Measurements from ENCODE around the gene RARS1.
A peak's percentile ranks its signal among the peaks of the same experiment; 100 is the strongest.
"Not testable (repeated sequence)": the region's sequence is repeated elsewhere in the genome, so short reads cannot be mapped to it uniquely, and the experiment has no call there.

The RARS1 gene

GRCh38 chr5:168482361-168482760, 3.9 kb upstream of the RARS1 start:
- no peak for DNase-seq

GRCh38 chr5:168489059-168489458, 2.8 kb downstream of the RARS1 start:
- no peak for DNase-seq

GRCh38 chr5:168494057-168494555, 7.8 kb downstream of the RARS1 start:
- no peak for DNase-seq

GRCh38 chr5:168502563-168503237, 16.4 kb downstream of the RARS1 start:
- no peak for DNase-seq

GRCh38 chr5:168513861-168514428, 27.7 kb downstream of the RARS1 start:
- DNase-seq = peak in 1 of 2 experiments; percentile 19

GRCh38 chr5:168525856-168526255, 39.6 kb downstream of the RARS1 start:
- DNase-seq = no peak

- no peak for DNase-seq
Measured at GRCh38 chr5:168527756-168528295, 41.6 kb downstream of the RARS1 start.

GRCh38 chr5:168528521-168529373, 42.5 kb downstream of the RARS1 start, which contains the start of gene FBLL1:
Gene FBLL1 (plus strand): TSS chr5:168529305. CDS start chr5:168529505, 200 bp downstream.
- DNase-seq = no peak

GRCh38 chr5:168529374-168530234, 43.3 kb downstream of the RARS1 start:
- no peak for DNase-seq

GRCh38 chr5:168530621-168531150, 44.4 kb downstream of the RARS1 start:
- no peak for DNase-seq

GRCh38 chr5:168531191-168531590, 44.9 kb downstream of the RARS1 start:
- DNase-seq = no peak

- DNase-seq = no peak
Measured at GRCh38 chr5:168531987-168532864, 46.0 kb downstream of the RARS1 start.

- not testable (repeated sequence) for DNase-seq
Measured at GRCh38 chr5:168534351-168534750, 48.1 kb downstream of the RARS1 start.

- no peak for DNase-seq
Measured at GRCh38 chr5:168537176-168537575, 50.9 kb downstream of the RARS1 start.

- DNase-seq = no peak
Measured at GRCh38 chr5:168549554-168549953, 63.3 kb downstream of the RARS1 start.

- no peak for DNase-seq
Measured at GRCh38 chr5:168550656-168551055, 64.4 kb downstream of the RARS1 start.

GRCh38 chr5:168552146-168552545, 65.9 kb downstream of the RARS1 start:
- DNase-seq = no peak

- DNase-seq = no peak
Measured at GRCh38 chr5:168553377-168554130, 67.3 kb downstream of the RARS1 start.

- no peak for DNase-seq
Measured at GRCh38 chr5:168557389-168557788, 71.1 kb downstream of the RARS1 start.

- DNase-seq = no peak
Measured at GRCh38 chr5:168562279-168562678, 76.0 kb downstream of the RARS1 start.

Data from SW 1271 (cell line).